CD4-positive, CD25-positive, alpha-beta regulatory T cell (primary cell): ENCODE data around the gene SMIM29. TPM values are rescaled to one million over a fixed set of nuclear protein-coding genes. Genes with fewer than 3 reads are reported as not detected.

Source experiments
- ATAC-seq, 2 donors: fragments of 150-1000 bp; cut with Tn5 transposase; one replicate each; pipeline ENCODE4 v1.10.0; 2021; ENCODE audit warnings: low read depth in 2 of 2, moderate number of reproducible peaks in 2 of 2, moderate library complexity in 1 of 2
- DNase-seq, 3 donors: peaks; one replicate each; pipeline versions ENCODE4 v3.0.0 to v3.0.0-alpha.2; 2012 to 2022; ENCODE audit warnings: mixed read lengths in 1 of 3
- H3K27ac ChIP-seq: one replicate; pipeline ENCODE4 v1.7.0; 2013; ENCODE audit warnings: mild to moderate bottlenecking, low read length; ENCODE audit not compliant: insufficient read depth, poor library complexity, severe bottlenecking
- H3K27me3 ChIP-seq: one replicate; pipeline ENCODE4 v1.7.0; 2013; ENCODE audit warnings: low read length; ENCODE audit not compliant: control insufficient read depth, insufficient read depth
- H3K36me3 ChIP-seq: one replicate; pipeline ENCODE4 v1.7.0; 2013; ENCODE audit warnings: mild to moderate bottlenecking, low read length, moderate library complexity; ENCODE audit not compliant: control insufficient read depth, insufficient read depth
- H3K4me1 ChIP-seq: 2 replicates; pipeline ENCODE4 v1.7.0; 2013; ENCODE audit warnings: mild to moderate bottlenecking, low read length; ENCODE audit not compliant: insufficient read depth, control insufficient read depth, poor library complexity, severe bottlenecking
- H3K4me3 ChIP-seq: one replicate; pipeline ENCODE4 v1.7.0; 2013; ENCODE audit warnings: low read depth, mild to moderate bottlenecking, low read length, moderate library complexity
- H3K9me3 ChIP-seq, 2 experiments: 1 replicate in 1 of 2; 2 replicates in 1 of 2; pipeline ENCODE4 v1.7.0; 2013; ENCODE audit warnings: low read length in 2 of 2, mild to moderate bottlenecking in 1 of 2, moderate library complexity in 1 of 2; ENCODE audit not compliant: control insufficient read depth in 2 of 2
- H3K27ac Mint-ChIP-seq, 3 donors: one replicate each; pipeline ENCODE4 v1.8.0; 2020 to 2022; ENCODE audit warnings: mild to moderate bottlenecking in 3 of 3, mixed read lengths in 3 of 3, moderate library complexity in 2 of 3
- H3K27me3 Mint-ChIP-seq: one replicate; pipeline ENCODE4 v1.8.0; 2022; ENCODE audit warnings: mild to moderate bottlenecking, mixed read lengths
- H3K36me3 Mint-ChIP-seq: one replicate; pipeline ENCODE4 v1.8.0; 2020; ENCODE audit warnings: mixed read lengths
- H3K4me1 Mint-ChIP-seq, 4 donors: one replicate each; pipeline ENCODE4 v1.8.0; 2020 to 2022; ENCODE audit warnings: mixed read lengths in 4 of 4, mild to moderate bottlenecking in 1 of 4
- H3K4me3 Mint-ChIP-seq, 4 donors: one replicate each; pipeline ENCODE4 v1.8.0; 2020 to 2022; ENCODE audit warnings: mild to moderate bottlenecking in 4 of 4, mixed read lengths in 4 of 4, moderate library complexity in 3 of 4
- H3K9me3 Mint-ChIP-seq, 7 donors: one replicate each; pipeline ENCODE4 v1.8.0; 2020 to 2022; ENCODE audit warnings: mixed read lengths in 7 of 7, mild to moderate bottlenecking in 3 of 7, moderate library complexity in 2 of 7
- polyA plus RNA-seq, 4 donors: library from polyadenylated mRNA; unstranded; fragments of 300-500 nt; fragmentation: Illumina TruSeq; gene quantifications; one replicate each; pipeline ENCODE4 v1.2.3, GENCODE V29; 2021
- total RNA-seq: library from RNA; stranded (reverse); gene quantifications from one replicate; pipeline ENCODE4 v1.2.3, GENCODE V29; 2022

SMIM29 gene
- total and polyA plus RNA-seq, 5 donors from 2014 or later: 29.2 to 82.3 (median 54.1) TPM

DNA sequence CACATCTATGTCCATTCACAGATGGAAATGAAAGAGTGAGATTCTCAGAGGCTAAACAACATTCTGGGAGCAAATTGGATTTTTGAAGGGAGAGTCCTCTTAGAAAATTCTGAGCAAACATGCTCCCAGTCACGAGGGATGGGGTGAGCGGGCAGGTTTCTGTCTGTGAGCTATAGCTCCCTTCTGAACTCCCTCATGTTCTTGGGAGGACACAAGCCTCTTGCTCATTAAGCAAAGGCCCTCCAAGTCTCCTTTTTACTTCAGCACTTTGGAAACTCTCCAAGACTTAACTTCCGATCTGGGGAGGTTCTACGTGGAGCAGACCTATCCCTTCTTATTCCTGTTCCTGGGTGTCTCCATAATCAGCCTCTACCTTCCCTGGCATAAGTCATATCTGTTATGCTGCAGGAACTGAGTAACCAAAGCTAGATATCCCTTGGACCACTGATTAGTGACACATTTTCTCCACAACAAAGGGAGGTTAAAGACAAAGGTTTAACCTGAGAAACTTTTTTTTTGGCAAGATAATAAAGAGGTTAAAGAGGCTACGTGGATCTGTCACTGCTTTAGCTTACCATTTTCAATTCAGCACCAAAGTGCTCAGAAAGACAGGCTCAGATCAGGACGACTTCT is 33.0 kb upstream of the SMIM29 start:
- no peak overlapping the region for H3K27ac ChIP-seq
- H3K4me3 Mint-ChIP-seq: no peak overlapping the region
- H3K36me3 ChIP-seq: peaks cover 7% of the 10 kb centered on the region
- H3K27ac Mint-ChIP-seq: no peak overlapping the region
- H3K27me3 ChIP-seq: no peaks in the 10 kb centered on the region
- no peaks in the 10 kb centered on the region for H3K9me3 ChIP-seq
- ATAC-seq (no peak), DNase-seq (no peak)
- H3K27me3 Mint-ChIP-seq: no peaks in the 10 kb centered on the region
- H3K4me1 ChIP-seq: no peaks in the 10 kb centered on the region
- no peak overlapping the region for H3K4me3 ChIP-seq
- H3K4me1 Mint-ChIP-seq: peaks cover 0 to 11% (median 0%) of the 10 kb centered on the region in 4 donors
- peaks cover 0 to 1% (median 0%) of the 10 kb centered on the region in 7 donors for H3K9me3 Mint-ChIP-seq
- peaks cover 31% of the 10 kb centered on the region for H3K36me3 Mint-ChIP-seq

DNA sequence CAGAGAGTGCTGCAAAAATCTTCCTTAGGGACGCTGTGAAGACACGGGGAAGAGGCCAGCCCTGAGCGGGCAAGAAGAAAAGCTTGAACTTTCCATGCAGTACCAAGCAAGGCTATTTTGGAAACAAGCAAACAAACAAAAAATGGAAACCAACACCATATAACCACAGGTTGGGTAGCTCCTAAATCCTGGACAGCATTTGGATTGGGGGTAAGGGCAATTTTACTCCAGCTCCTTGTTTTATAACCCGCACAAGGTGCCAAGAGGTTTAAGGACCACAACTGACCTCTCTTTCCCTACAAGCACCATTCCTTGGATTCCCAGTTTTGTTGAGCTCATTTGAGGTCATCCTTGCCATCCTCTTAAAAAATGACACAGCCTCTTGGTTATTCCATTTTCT is 31.4 kb upstream of the SMIM29 start:
- DNase-seq (no peak), ATAC-seq (no peak)
- Histone ChIP-seq H3K36me3 (peaks cover 7% of the 10 kb centered on the region), H3K27me3 (no peaks in the 10 kb centered on the region), H3K4me1 (no peaks in the 10 kb centered on the region), H3K9me3 (no peaks in the 10 kb centered on the region), H3K4me3 (no peak overlapping the region), H3K27ac (no peak overlapping the region)
- H3K27me3 Mint-ChIP-seq: no peaks in the 10 kb centered on the region
- no peak overlapping the region for H3K4me3 Mint-ChIP-seq
- no peak overlapping the region for H3K27ac Mint-ChIP-seq
- H3K4me1 Mint-ChIP-seq: peaks cover 0 to 11% (median 2%) of the 10 kb centered on the region in 4 donors
- H3K9me3 Mint-ChIP-seq: peaks cover 0 to 1% (median 0%) of the 10 kb centered on the region in 7 donors
- peaks cover 21% of the 10 kb centered on the region for H3K36me3 Mint-ChIP-seq

DNA sequence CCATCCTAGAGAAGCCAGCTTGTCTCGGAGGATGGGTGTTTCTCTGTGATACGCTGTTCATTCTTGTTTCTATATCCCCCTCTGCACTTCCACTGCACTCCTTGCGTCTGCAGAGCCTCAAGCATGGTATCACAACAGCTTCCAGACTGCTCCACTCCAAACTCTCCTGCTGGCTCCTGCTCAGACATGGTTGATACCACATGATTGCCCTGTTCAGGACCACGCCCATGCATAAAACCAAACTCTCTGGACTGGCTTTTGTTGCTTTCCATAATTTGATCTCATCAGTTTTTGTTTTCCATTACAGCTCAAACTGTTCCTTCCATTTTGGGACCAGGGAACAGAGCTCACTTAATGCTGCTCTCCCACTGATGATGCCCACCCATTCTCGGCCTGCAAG is 30.0 kb upstream of the SMIM29 start:
- Mint-ChIP-seq H3K9me3 (peaks cover 0 to 1% (median 0%) of the 10 kb centered on the region in 7 donors), H3K27ac (peak overlapping the region in 1 of 3 donors; percentile 70), H3K36me3 (peaks cover 14% of the 10 kb centered on the region), H3K4me3 (no peak overlapping the region), H3K4me1 (peaks cover 0 to 9% (median 4%) of the 10 kb centered on the region in 4 donors), H3K27me3 (no peaks in the 10 kb centered on the region)
- H3K4me1 ChIP-seq: no peaks in the 10 kb centered on the region
- no peak for DNase-seq
- H3K27ac ChIP-seq: no peak overlapping the region
- H3K9me3 ChIP-seq: no peaks in the 10 kb centered on the region
- H3K4me3 ChIP-seq: no peak overlapping the region
- peaks cover 4% of the 10 kb centered on the region for H3K36me3 ChIP-seq
- no peaks in the 10 kb centered on the region for H3K27me3 ChIP-seq
- no peak for ATAC-seq

DNA sequence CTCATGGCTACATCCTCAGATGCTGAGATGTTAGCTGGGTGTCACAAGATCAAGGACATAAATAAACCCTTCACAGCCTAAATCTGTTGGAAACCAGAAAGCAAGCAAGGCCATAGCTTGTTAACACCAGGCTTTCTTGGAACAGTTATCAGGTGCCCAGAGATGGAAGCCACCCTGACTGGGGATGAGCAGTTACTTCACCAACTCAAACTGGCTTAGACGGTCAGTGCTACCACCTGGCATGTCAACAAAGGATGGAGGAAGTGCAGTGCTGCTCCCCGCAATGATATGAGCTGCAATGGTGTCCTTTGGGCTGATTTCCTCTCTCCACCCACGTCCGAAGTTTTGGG is 28.9 kb upstream of the SMIM29 start:
- no peak overlapping the region for H3K4me3 ChIP-seq
- peaks cover 4% of the 10 kb centered on the region for H3K36me3 ChIP-seq
- no peaks in the 10 kb centered on the region for H3K27me3 Mint-ChIP-seq
- peaks cover 0 to 1% (median 0%) of the 10 kb centered on the region in 7 donors for H3K9me3 Mint-ChIP-seq
- no peaks in the 10 kb centered on the region for H3K4me1 ChIP-seq
- DNase-seq (no peak), ATAC-seq (no peak)
- no peak overlapping the region for H3K27ac ChIP-seq
- peaks cover 0 to 8% (median 3%) of the 10 kb centered on the region in 4 donors for H3K4me1 Mint-ChIP-seq
- no peaks in the 10 kb centered on the region for H3K9me3 ChIP-seq
- peak overlapping the region in 1 of 3 donors; percentile 21 for H3K27ac Mint-ChIP-seq
- H3K27me3 ChIP-seq: no peaks in the 10 kb centered on the region
- H3K4me3 Mint-ChIP-seq: no peak overlapping the region
- H3K36me3 Mint-ChIP-seq: peaks cover 12% of the 10 kb centered on the region

DNA sequence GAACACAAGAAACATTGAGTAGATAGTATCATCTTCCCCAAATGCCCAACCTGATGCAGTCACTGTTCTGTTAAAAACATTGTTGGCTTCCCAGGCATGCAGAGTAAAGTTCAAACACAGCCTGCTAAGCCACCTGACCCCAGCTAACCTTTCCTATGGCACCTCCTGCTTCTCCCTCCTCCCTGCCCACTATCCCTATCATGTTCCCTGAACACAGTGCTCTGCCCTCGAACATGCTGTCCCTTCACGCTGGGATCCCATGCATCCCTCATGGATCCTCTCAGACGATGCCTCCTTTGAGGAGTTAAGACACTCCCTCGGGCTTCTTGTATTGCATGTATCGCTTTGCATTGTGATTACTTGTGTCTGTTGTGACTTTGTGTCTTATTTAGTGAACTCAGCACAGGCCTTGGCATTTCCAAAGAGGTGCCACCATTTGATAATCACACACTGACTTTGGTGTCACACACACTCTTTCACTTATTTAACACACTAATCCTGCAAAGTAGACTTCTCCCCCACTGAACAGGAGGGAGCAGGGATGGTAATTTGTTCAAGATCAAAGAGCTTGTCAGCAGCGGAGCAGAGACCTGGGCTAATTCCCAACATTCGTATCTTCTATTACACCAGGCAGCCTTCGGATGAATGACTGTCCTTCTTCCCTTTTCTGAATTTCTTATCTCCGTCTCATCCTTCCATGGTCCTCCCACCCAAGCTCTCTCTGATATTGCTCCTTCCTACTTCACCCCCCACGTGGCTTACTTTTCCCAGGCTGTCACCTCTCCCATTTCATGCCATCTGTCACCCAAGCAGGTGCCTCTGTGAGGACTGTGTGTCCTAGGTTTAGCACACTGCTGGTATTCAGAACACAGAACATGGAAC is 28.3 kb upstream of the SMIM29 start:
- peaks cover 0 to 8% (median 2%) of the 10 kb centered on the region in 4 donors for H3K4me1 Mint-ChIP-seq
- H3K9me3 Mint-ChIP-seq: peaks cover 0 to 1% (median 0%) of the 10 kb centered on the region in 7 donors
- no peak overlapping the region for H3K4me3 Mint-ChIP-seq
- Histone ChIP-seq H3K4me1 (no peaks in the 10 kb centered on the region), H3K27ac (no peak overlapping the region), H3K36me3 (peaks cover 4% of the 10 kb centered on the region), H3K27me3 (no peaks in the 10 kb centered on the region), H3K4me3 (no peak overlapping the region), H3K9me3 (no peaks in the 10 kb centered on the region)
- no peak for DNase-seq
- H3K27ac Mint-ChIP-seq: peak overlapping the region in 1 of 3 donors; percentile 21
- no peaks in the 10 kb centered on the region for H3K27me3 Mint-ChIP-seq
- no peak for ATAC-seq
- peaks cover 10% of the 10 kb centered on the region for H3K36me3 Mint-ChIP-seq

DNA sequence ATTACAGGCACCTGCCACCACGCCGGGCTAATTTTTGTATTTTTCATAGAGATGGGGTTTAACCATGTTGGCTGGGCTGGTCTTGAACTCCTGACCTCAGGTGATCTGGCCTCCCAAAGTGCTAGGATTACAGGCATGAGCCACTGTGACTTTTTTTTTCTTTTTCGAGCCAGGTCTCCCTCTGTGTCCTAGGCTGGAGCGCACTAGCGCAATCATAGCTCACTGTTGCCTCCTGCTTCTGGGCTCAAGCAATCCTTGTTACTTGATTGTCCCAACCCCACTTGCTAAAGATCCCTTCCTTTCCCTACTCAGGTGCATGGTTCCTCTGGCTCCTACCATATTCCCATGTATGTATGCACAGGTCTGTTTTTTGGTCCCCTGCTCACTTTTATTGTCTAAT is 27.4 kb upstream of the SMIM29 start:
- Mint-ChIP-seq H3K4me3 (no peak overlapping the region), H3K27ac (peak overlapping the region in 1 of 3 donors; percentile 20), H3K4me1 (peaks cover 0 to 8% (median 2%) of the 10 kb centered on the region in 4 donors), H3K36me3 (peaks cover 7% of the 10 kb centered on the region), H3K27me3 (no peaks in the 10 kb centered on the region), H3K9me3 (no peaks in the 10 kb centered on the region)
- H3K27me3 ChIP-seq: no peaks in the 10 kb centered on the region
- H3K4me3 ChIP-seq: no peak overlapping the region
- no peaks in the 10 kb centered on the region for H3K4me1 ChIP-seq
- ATAC-seq (no peak), DNase-seq (no peak)
- H3K9me3 ChIP-seq: no peaks in the 10 kb centered on the region
- H3K36me3 ChIP-seq: peaks cover 4% of the 10 kb centered on the region
- no peak overlapping the region for H3K27ac ChIP-seq

DNA sequence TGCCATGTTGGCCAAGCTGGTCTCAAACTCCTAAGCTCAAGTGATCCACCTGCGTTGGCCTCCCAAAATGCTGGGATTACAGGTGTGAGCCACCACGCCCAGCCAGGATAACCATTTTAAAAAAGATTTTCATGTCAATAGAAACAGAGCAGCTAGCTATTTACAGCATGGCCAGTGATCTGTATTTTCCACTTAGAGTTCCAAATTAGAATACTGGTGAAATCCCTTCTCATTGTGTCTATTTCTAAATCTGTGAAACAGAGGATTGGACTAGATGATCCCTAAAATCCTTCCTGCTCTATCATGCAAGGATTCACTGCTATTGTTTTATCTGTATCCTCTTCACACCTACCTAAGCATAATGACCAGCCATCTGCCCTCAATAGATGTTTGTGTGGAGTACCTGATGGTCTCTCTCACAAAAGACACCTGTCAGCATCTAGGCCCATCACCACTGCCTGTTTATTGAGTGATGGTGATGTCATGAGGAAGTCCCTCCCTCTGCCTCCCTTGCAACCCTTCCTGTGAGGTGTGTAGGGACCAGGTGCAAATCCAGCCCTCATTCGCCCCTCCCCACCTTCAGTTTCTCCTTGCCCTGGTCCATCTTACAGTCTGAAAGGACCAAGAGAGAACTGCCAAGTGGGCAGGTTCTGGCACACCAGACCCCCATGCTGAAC is 26.5 kb upstream of the SMIM29 start:
- no peaks in the 10 kb centered on the region for H3K27me3 ChIP-seq
- peaks cover 0 to 8% (median 3%) of the 10 kb centered on the region in 4 donors for H3K4me1 Mint-ChIP-seq
- H3K4me3 ChIP-seq: no peak overlapping the region
- no peaks in the 10 kb centered on the region for H3K27me3 Mint-ChIP-seq
- H3K9me3 ChIP-seq: no peaks in the 10 kb centered on the region
- H3K36me3 Mint-ChIP-seq: peaks cover 7% of the 10 kb centered on the region
- H3K4me3 Mint-ChIP-seq: no peak overlapping the region
- H3K27ac ChIP-seq: no peak overlapping the region
- DNase-seq (peak in 1 of 3 donors; percentile 23), ATAC-seq (no peak)
- no peaks in the 10 kb centered on the region for H3K4me1 ChIP-seq
- peaks cover 0 to 1% (median 0%) of the 10 kb centered on the region in 7 donors for H3K9me3 Mint-ChIP-seq
- peak overlapping the region in 1 of 3 donors; percentile 16 for H3K27ac Mint-ChIP-seq
- H3K36me3 ChIP-seq: peaks cover 4% of the 10 kb centered on the region
